ENCODE data around the gene VPS13D.

DNA sequence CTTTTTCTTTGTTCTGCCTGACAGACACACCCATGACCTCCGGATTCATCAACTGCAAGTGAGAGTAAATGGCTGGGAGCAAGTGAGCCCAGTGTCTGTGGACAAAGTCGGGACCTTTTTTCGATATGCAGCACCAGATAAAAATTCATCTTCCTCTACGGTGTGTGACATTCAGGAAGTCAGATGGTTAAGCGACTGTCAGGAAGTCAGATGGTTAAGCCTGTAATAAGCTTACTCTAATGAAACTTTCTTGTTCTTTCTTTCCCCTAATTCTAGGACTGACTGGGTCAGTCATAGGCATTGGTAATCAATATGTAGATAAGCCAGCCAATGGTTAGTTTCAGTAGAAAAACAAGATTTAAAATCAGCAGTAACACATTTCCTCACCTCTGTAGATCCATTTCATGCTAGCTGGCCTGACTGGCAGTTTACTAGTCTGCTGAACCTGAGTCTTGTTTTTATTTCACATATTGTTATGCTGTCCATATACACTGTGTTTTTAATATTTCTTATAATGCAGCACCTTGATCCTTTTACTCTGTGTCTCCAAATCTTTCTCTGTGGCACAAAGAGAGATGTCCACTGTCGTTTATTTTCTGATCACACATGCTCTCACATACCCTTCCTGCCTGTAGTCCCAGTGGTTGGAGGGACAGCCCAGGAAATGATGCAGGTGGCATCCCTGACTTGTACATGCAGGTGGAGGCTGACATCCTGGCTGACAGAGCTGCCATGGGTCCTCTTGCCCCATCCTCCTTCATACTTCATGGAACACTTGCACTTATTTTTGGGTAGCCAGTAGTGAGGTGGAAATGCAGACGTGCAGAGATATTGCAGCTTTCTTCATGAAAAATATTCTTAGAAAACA, 115.8 kb downstream of the VPS13D start:
- TF ChIP-seq, protein P1, sequence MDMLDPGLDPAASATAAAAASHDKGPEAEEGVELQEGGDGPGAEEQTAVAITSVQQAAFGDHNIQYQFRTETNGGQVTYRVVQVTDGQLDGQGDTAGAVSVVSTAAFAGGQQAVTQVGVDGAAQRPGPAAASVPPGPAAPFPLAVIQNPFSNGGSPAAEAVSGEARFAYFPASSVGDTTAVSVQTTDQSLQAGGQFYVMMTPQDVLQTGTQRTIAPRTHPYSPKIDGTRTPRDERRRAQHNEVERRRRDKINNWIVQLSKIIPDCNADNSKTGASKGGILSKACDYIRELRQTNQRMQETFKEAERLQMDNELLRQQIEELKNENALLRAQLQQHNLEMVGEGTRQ (IDR thresholded peaks at IDR 0.05; ENCODE audit: borderline replicate concordance, low read depth, low read length) = no peak
- TF ChIP-seq, protein P2, sequence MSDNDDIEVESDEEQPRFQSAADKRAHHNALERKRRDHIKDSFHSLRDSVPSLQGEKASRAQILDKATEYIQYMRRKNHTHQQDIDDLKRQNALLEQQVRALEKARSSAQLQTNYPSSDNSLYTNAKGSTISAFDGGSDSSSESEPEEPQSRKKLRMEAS (IDR thresholded peaks at IDR 0.05; ENCODE audit: low read depth) = no peak
- TF ChIP-seq, protein P3, sequence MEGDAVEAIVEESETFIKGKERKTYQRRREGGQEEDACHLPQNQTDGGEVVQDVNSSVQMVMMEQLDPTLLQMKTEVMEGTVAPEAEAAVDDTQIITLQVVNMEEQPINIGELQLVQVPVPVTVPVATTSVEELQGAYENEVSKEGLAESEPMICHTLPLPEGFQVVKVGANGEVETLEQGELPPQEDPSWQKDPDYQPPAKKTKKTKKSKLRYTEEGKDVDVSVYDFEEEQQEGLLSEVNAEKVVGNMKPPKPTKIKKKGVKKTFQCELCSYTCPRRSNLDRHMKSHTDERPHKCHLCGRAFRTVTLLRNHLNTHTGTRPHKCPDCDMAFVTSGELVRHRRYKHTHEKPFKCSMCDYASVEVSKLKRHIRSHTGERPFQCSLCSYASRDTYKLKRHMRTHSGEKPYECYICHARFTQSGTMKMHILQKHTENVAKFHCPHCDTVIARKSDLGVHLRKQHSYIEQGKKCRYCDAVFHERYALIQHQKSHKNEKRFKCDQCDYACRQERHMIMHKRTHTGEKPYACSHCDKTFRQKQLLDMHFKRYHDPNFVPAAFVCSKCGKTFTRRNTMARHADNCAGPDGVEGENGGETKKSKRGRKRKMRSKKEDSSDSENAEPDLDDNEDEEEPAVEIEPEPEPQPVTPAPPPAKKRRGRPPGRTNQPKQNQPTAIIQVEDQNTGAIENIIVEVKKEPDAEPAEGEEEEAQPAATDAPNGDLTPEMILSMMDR (IDR thresholded peaks at IDR 0.05) = no peak
- TF ChIP-seq EZH2phosphoT487 (IDR thresholded peaks at IDR 0.05; ENCODE audit: borderline replicate concordance, low read depth) = no peak
- TF ChIP-seq NRF1 (IDR thresholded peaks at IDR 0.05; ENCODE audit: low read depth, low read length) = no peak
- no peak for TF ChIP-seq TCF12 (IDR thresholded peaks at IDR 0.05)
- no peak for TF ChIP-seq EP300 (IDR thresholded peaks at IDR 0.05; ENCODE audit: borderline replicate concordance in 1 of 2, low read depth in 1 of 2, low read length in 1 of 2)
- TF ChIP-seq NFIC (IDR thresholded peaks at IDR 0.05; ENCODE audit: borderline replicate concordance) = no peak
- no peak for TF ChIP-seq TEAD4 (IDR thresholded peaks at IDR 0.05; ENCODE audit: borderline replicate concordance, insufficient read depth)
- TF ChIP-seq CHD2 (IDR thresholded peaks at IDR 0.05; ENCODE audit: low read length, partially characterized antibody) = no peak
- TF ChIP-seq, protein P4, sequence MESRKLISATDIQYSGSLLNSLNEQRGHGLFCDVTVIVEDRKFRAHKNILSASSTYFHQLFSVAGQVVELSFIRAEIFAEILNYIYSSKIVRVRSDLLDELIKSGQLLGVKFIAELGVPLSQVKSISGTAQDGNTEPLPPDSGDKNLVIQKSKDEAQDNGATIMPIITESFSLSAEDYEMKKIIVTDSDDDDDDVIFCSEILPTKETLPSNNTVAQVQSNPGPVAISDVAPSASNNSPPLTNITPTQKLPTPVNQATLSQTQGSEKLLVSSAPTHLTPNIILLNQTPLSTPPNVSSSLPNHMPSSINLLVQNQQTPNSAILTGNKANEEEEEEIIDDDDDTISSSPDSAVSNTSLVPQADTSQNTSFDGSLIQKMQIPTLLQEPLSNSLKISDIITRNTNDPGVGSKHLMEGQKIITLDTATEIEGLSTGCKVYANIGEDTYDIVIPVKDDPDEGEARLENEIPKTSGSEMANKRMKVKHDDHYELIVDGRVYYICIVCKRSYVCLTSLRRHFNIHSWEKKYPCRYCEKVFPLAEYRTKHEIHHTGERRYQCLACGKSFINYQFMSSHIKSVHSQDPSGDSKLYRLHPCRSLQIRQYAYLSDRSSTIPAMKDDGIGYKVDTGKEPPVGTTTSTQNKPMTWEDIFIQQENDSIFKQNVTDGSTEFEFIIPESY (IDR thresholded peaks at IDR 0.05; ENCODE audit: borderline replicate concordance, low read depth) = no peak

Data from SK-N-SH (cell line).